Measurements from ENCODE around the gene GNAQ. TPM values are rescaled to one million over a fixed set of nuclear protein-coding genes. Genes with fewer than 3 reads are reported as not detected.
A peak's percentile ranks its signal among the peaks of the same experiment; 100 is the strongest.

The GNAQ gene
- total and polyA plus RNA-seq, 2 of the 13 experiments (the other 11 are each of a cell fraction or from before 2014, with no cell fraction given), result 16.5 to 17.7 TPM

DNA sequence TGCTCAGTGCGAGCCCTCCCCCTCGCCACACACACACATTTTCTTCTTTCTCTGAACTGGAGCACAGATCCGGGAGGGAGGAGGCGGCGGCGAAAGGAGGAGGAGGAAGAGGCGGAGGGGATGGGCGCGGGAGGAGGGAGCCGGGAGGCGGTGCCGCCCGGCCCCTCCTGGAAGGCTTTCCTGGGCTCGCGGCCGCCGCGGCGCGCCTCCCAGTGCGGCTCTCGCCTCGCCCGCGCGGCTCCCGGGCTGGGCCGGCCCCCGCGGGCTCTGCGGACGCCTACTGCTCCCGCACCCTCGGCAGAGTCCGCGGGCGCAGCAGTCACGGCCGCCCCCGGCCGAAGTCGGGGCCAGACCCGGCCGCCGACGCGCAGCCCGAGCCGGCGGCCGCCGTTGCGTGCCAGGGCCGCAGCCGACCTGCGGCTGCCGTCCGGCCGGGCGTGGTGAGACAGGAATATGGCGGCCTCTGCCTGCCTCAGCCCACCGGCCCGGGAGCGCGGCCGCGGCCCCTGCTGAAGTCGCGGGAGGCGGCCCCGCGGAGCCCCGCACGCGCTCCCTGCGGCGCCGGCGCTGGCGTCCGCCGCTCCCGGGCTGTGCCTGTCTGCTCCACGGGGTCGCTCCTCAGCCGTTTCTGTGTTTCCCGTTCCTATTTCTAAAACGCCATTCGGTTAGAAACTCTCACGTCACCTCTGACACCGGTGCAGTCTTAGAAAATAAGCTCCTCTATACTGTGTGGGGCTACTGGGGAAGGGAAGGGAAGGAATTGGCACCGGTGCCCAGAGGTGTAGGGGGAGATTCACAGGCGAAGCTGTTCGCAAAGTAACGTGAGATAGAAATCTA is 500 bp upstream of the GNAQ start (continued):
- TF ChIP-seq, protein P1, sequence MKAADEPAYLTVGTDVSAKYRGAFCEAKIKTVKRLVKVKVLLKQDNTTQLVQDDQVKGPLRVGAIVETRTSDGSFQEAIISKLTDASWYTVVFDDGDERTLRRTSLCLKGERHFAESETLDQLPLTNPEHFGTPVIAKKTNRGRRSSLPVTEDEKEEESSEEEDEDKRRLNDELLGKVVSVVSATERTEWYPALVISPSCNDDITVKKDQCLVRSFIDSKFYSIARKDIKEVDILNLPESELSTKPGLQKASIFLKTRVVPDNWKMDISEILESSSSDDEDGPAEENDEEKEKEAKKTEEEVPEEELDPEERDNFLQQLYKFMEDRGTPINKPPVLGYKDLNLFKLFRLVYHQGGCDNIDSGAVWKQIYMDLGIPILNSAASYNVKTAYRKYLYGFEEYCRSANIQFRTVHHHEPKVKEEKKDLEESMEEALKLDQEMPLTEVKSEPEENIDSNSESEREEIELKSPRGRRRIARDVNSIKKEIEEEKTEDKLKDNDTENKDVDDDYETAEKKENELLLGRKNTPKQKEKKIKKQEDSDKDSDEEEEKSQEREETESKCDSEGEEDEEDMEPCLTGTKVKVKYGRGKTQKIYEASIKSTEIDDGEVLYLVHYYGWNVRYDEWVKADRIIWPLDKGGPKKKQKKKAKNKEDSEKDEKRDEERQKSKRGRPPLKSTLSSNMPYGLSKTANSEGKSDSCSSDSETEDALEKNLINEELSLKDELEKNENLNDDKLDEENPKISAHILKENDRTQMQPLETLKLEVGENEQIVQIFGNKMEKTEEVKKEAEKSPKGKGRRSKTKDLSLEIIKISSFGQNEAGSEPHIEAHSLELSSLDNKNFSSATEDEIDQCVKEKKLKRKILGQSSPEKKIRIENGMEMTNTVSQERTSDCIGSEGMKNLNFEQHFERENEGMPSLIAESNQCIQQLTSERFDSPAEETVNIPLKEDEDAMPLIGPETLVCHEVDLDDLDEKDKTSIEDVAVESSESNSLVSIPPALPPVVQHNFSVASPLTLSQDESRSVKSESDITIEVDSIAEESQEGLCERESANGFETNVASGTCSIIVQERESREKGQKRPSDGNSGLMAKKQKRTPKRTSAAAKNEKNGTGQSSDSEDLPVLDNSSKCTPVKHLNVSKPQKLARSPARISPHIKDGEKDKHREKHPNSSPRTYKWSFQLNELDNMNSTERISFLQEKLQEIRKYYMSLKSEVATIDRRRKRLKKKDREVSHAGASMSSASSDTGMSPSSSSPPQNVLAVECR (CRISPR knock-in tag; IDR thresholded peaks at IDR 0.05; ENCODE audit: borderline replicate concordance), result peak; percentile 32; the same call in 1 of the 2 replicates
- TF ChIP-seq ZNF207 (IDR thresholded peaks at IDR 0.05; ENCODE audit: borderline replicate concordance) (no peak), ZFP36L1 (CRISPR knock-in tag; IDR thresholded peaks at IDR 0.05) (no peak), EHMT2 (IDR thresholded peaks at IDR 0.05; ENCODE audit: borderline replicate concordance, low read depth, low read length) (no peak), MAF1 (CRISPR knock-in tag; IDR thresholded peaks at IDR 0.05; ENCODE audit: borderline replicate concordance) (no peak), FOXK2 (IDR thresholded peaks at IDR 0.05) (no peak), ZNF839 (CRISPR knock-in tag; IDR thresholded peaks at IDR 0.05; ENCODE audit: borderline replicate concordance) (no peak), AGO1 (IDR thresholded peaks at IDR 0.05; ENCODE audit: low read depth, low read length, poor library complexity, severe bottlenecking) (no peak), POLR2AphosphoS2 (IDR thresholded peaks at IDR 0.05; ENCODE audit: low read depth, low read length) (no peak), ETV5 (CRISPR knock-in tag; IDR thresholded peaks at IDR 0.05; ENCODE audit: borderline replicate concordance) (peak; percentile 15; the same call in 1 of the 2 replicates), RXRB (CRISPR knock-in tag; IDR thresholded peaks at IDR 0.05; ENCODE audit: borderline replicate concordance) (no peak)
- TF ChIP-seq, protein P2, sequence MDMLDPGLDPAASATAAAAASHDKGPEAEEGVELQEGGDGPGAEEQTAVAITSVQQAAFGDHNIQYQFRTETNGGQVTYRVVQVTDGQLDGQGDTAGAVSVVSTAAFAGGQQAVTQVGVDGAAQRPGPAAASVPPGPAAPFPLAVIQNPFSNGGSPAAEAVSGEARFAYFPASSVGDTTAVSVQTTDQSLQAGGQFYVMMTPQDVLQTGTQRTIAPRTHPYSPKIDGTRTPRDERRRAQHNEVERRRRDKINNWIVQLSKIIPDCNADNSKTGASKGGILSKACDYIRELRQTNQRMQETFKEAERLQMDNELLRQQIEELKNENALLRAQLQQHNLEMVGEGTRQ (IDR thresholded peaks at IDR 0.05; ENCODE audit: low read depth, low read length), result no peak
- TF ChIP-seq, protein P2 (CRISPR knock-in tag; IDR thresholded peaks at IDR 0.05; ENCODE audit: borderline replicate concordance), result no peak
- TF ChIP-seq, protein P3, sequence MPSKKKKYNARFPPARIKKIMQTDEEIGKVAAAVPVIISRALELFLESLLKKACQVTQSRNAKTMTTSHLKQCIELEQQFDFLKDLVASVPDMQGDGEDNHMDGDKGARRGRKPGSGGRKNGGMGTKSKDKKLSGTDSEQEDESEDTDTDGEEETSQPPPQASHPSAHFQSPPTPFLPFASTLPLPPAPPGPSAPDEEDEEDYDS (CRISPR knock-in tag; IDR thresholded peaks at IDR 0.05), result 0 out of 2 replicates have a peak, but pooled peaks have one; percentile 17
- TF ChIP-seq, protein P4, sequence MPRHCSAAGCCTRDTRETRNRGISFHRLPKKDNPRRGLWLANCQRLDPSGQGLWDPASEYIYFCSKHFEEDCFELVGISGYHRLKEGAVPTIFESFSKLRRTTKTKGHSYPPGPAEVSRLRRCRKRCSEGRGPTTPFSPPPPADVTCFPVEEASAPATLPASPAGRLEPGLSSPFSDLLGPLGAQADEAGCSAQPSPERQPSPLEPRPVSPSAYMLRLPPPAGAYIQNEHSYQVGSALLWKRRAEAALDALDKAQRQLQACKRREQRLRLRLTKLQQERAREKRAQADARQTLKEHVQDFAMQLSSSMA (CRISPR knock-in tag; IDR thresholded peaks at IDR 0.05), result no peak
- TF ChIP-seq, protein P5, sequence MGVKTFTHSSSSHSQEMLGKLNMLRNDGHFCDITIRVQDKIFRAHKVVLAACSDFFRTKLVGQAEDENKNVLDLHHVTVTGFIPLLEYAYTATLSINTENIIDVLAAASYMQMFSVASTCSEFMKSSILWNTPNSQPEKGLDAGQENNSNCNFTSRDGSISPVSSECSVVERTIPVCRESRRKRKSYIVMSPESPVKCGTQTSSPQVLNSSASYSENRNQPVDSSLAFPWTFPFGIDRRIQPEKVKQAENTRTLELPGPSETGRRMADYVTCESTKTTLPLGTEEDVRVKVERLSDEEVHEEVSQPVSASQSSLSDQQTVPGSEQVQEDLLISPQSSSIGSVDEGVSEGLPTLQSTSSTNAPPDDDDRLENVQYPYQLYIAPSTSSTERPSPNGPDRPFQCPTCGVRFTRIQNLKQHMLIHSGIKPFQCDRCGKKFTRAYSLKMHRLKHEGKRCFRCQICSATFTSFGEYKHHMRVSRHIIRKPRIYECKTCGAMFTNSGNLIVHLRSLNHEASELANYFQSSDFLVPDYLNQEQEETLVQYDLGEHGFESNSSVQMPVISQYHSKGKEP (CRISPR knock-in tag; IDR thresholded peaks at IDR 0.05), result no peak
- TF ChIP-seq, protein P6, sequence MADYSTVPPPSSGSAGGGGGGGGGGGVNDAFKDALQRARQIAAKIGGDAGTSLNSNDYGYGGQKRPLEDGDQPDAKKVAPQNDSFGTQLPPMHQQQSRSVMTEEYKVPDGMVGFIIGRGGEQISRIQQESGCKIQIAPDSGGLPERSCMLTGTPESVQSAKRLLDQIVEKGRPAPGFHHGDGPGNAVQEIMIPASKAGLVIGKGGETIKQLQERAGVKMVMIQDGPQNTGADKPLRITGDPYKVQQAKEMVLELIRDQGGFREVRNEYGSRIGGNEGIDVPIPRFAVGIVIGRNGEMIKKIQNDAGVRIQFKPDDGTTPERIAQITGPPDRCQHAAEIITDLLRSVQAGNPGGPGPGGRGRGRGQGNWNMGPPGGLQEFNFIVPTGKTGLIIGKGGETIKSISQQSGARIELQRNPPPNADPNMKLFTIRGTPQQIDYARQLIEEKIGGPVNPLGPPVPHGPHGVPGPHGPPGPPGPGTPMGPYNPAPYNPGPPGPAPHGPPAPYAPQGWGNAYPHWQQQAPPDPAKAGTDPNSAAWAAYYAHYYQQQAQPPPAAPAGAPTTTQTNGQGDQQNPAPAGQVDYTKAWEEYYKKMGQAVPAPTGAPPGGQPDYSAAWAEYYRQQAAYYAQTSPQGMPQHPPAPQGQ (CRISPR knock-in tag; IDR thresholded peaks at IDR 0.05; ENCODE audit: borderline replicate concordance), result no peak

Measured in HepG2 (cell line).